Endothelial cell of umbilical vein (primary cell): ENCODE results near the gene MATN1. TPM values are rescaled to one million over a fixed set of nuclear protein-coding genes. Genes with fewer than 3 reads are reported as not detected.

Experiments used
- BruUV-seq: library from RNA; stranded (reverse); fragments of 400-500 nt; replicated peaks from 2 replicates; lab custom pipeline; 2021; lab: Mats Ljungman, UMichigan
- CTCF ChIA-PET: fragments of 300-600, 350-600 bp; sonication (Branson Sonifier 250); formaldehyde crosslinking; loops from one replicate; lab custom pipeline; 2021; ENCODE audit warnings: antibody characterized with exemption, inconsistent platforms; lab: Charles Lee
- POLR2A ChIA-PET: fragments of 300-600, 350-600 bp; sonication (Branson Sonifier 250); formaldehyde crosslinking; loops from one replicate; lab custom pipeline; 2021; ENCODE audit warnings: antibody characterized with exemption, inconsistent platforms; lab: Charles Lee
- DNase-seq: peaks from one replicate; pipeline ENCODE4 v3.0.0-alpha.2; 2011; ENCODE audit warnings: low read depth, low spot score
- FAIRE-seq: peaks from 2 replicates; lab custom pipeline; 2011; peaks lifted over from hg19 to GRCh38; lab: Jason Lieb, UNC
- H2AFZ ChIP-seq: 2 replicates; pipeline ENCODE4 v1.6.0; 2012; ENCODE audit warnings: low read depth, low read length, control low read depth, inconsistent platforms
- H3K27ac ChIP-seq: 2 replicates; pipeline ENCODE4 v1.5.1; 2011; ENCODE audit warnings: low read depth, mild to moderate bottlenecking, control low read depth, low read length, moderate library complexity; ENCODE audit not compliant: insufficient read depth
- H3K27me3 ChIP-seq, 2 experiments: 2 replicates each; pipeline versions ENCODE4 v1.6.0 to v1.6.1; 2011; ENCODE audit warnings: low read length in 2 of 2, mixed read lengths in 1 of 2; ENCODE audit not compliant: control insufficient read depth in 2 of 2, insufficient read depth in 2 of 2
- H3K36me3 ChIP-seq, 2 experiments: 2 replicates in 1 of 2; 3 replicates in 1 of 2; pipeline ENCODE4 v1.5.1; 2011; ENCODE audit warnings: low read length in 2 of 2, mild to moderate bottlenecking in 1 of 2, moderate library complexity in 1 of 2; ENCODE audit not compliant: control insufficient read depth in 2 of 2, insufficient read depth in 2 of 2; ENCODE audit errors: extremely low read depth in 1 of 2
- H3K4me1 ChIP-seq: 3 replicates; pipeline ENCODE4 v1.5.1; 2011; ENCODE audit warnings: mild to moderate bottlenecking, low read length; ENCODE audit not compliant: control insufficient read depth, insufficient read depth; ENCODE audit errors: extremely low read depth
- H3K4me2 ChIP-seq: 2 replicates; pipeline ENCODE4 v1.6.1; 2011; ENCODE audit warnings: low read length, control low read depth, mixed read lengths; ENCODE audit not compliant: insufficient read depth
- H3K4me3 ChIP-seq, 3 experiments: fragments of 200-600 bp in 1 of 3; sonication (generic), shearing (Covaris generic) in 1 of 3; replicated peaks in 1 of 3; 2 replicates each; pipeline ENCODE4 v1.5.1; 2011 to 2016; ENCODE audit warnings: control low read depth in 3 of 3, low read length in 3 of 3, mild to moderate bottlenecking in 2 of 3, inconsistent platforms in 1 of 3, low read depth in 1 of 3, moderate library complexity in 1 of 3; ENCODE audit not compliant: insufficient read depth in 1 of 3
- H3K79me2 ChIP-seq: 2 replicates; pipeline ENCODE4 v1.6.0; 2012; ENCODE audit warnings: low read length, inconsistent platforms; ENCODE audit not compliant: control insufficient read depth, insufficient read depth
- H3K9ac ChIP-seq: replicated peaks from 2 replicates; pipeline ENCODE3; 2011; ENCODE audit warnings: low read length, control low read depth; ENCODE audit not compliant: insufficient read depth; ENCODE audit errors: extremely low read depth
- H3K9me1 ChIP-seq: replicated peaks from 3 replicates; pipeline ENCODE4 v1.6.0; 2011; ENCODE audit warnings: mild to moderate bottlenecking, low read length; ENCODE audit not compliant: control insufficient read depth, insufficient read depth; ENCODE audit errors: extremely low read depth
- H3K9me3 ChIP-seq: replicated peaks from 2 replicates; pipeline ENCODE4 v1.5.1; 2012; ENCODE audit warnings: low read length, inconsistent platforms; ENCODE audit not compliant: control insufficient read depth, insufficient read depth
- H4K20me1 ChIP-seq: replicated peaks from 2 replicates; pipeline ENCODE3; 2011; ENCODE audit warnings: mild to moderate bottlenecking, low read length; ENCODE audit not compliant: control insufficient read depth, insufficient read depth; ENCODE audit errors: extremely low read depth
- CTCF ChIP-seq, 2 donors: IDR thresholded peaks; 1 replicate in 1 of 2; 2 replicates in 1 of 2; pipeline ENCODE4 v1.5.1; 2011; ENCODE audit warnings: low read length in 2 of 2, mild to moderate bottlenecking in 2 of 2, moderate library complexity in 2 of 2, control low read depth in 1 of 2, inconsistent platforms in 1 of 2, low read depth in 1 of 2; ENCODE audit not compliant: insufficient read depth in 1 of 2; ENCODE audit errors: extremely low read depth in 1 of 2
- EZH2 ChIP-seq: IDR thresholded peaks from 2 replicates; pipeline ENCODE4 v1.6.1; 2012; ENCODE audit warnings: borderline replicate concordance, low read depth, mild to moderate bottlenecking, moderate library complexity, low read length, inconsistent platforms; ENCODE audit not compliant: severe bottlenecking
- FOS ChIP-seq: IDR thresholded peaks from 2 replicates; pipeline ENCODE4 v1.6.1; 2011; ENCODE audit warnings: mild to moderate bottlenecking, low read length, moderate library complexity, borderline replicate concordance; ENCODE audit not compliant: insufficient read depth
- GATA2 ChIP-seq: IDR thresholded peaks from 2 replicates; pipeline ENCODE4 v1.7.0; 2011; ENCODE audit warnings: low read depth, mild to moderate bottlenecking, moderate library complexity, mixed read lengths, low read length; ENCODE audit not compliant: insufficient read length, insufficient read depth
- JUN ChIP-seq: IDR thresholded peaks from 2 replicates; pipeline ENCODE4 v1.6.1; 2011; ENCODE audit warnings: borderline replicate concordance, low read depth; ENCODE audit not compliant: insufficient read length, insufficient read depth
- MAX ChIP-seq: IDR thresholded peaks from 2 replicates; pipeline ENCODE4 v1.6.1; 2011; ENCODE audit not compliant: insufficient read depth, insufficient read length
- MYC ChIP-seq: IDR thresholded peaks from one replicate; pipeline ENCODE4 v1.6.1; 2011; ENCODE audit warnings: mild to moderate bottlenecking, low read depth, low read length
- POLR2A ChIP-seq: IDR thresholded peaks from 2 replicates; pipeline ENCODE4 v1.6.1; 2012; ENCODE audit warnings: low read depth, mild to moderate bottlenecking, control low read depth, low read length
- POLR2AphosphoS5 ChIP-seq: IDR thresholded peaks from 2 replicates; pipeline ENCODE4 v1.6.1; 2012; ENCODE audit warnings: low read depth, mild to moderate bottlenecking, control low read depth, low read length, moderate library complexity; ENCODE audit not compliant: insufficient read depth
- dilution Hi-C: fragments of 300-500 bp; cut with MboI; formaldehyde crosslinking; loops from one replicate; pipeline ENCODE4 v1.15.0; 2019; ENCODE audit warnings: low sequenced_read_pairs; ENCODE audit not compliant: extremely low pct_ligation_motif_present
- intact Hi-C: fragments of 100-400 bp; cut with micrococcal nuclease; formaldehyde crosslinking; loops from one replicate; pipeline ENCODE4 v1.10.0; 2022
- polyA plus RNA-seq, 4 experiments: library from polyadenylated mRNA; depleted of rRNA in 3 of 4; stranded (reverse) in 3 of 4; unstranded in 1 of 4; fragments of >200 nt; gene quantifications; 2 replicates each; pipeline versions ENCODE4 v1.2.1 to v1.2.3, GENCODE V29; 2011 to 2012; ENCODE audit warnings: missing spikeins in 1 of 4
- total RNA-seq: library from RNA; stranded (reverse); gene quantifications from 2 replicates; pipeline ENCODE4 v1.2.3, GENCODE V29; 2021

Gene MATN1
- total and polyA plus RNA-seq, 2 donors (not counting 3 experiments of a cell fraction or from before 2014, with no cell fraction given) = 0.29 to 0.36 TPM

- Histone ChIP-seq H3K4me1 (peaks cover 5% of the 10 kb centered on the region), H3K36me3 (no peaks in the 10 kb centered on the region), H2AFZ (no peak overlapping the region), H3K4me3 (no peak overlapping the region), H4K20me1 (no peaks in the 10 kb centered on the region), H3K4me2 (peak overlapping the region; percentile 53), H3K9ac (no peak overlapping the region), H3K9me1 (no peaks in the 10 kb centered on the region), H3K9me3 (no peaks in the 10 kb centered on the region), H3K27me3 (no peaks in the 10 kb centered on the region), H3K79me2 (no peaks in the 10 kb centered on the region), H3K27ac (no peak overlapping the region)
- DNase-seq (peak; percentile 78), FAIRE-seq (no peak)
- BruUV-seq = no TSS peak
- dilution Hi-C loops (no loop called here), intact Hi-C loops (loop anchor here (1.0 to 2.0 kb wide), 3 partner anchors 60 to 209 kb away; no protein-coding TSS in a partner anchor)
- no peak for TF ChIP-seq CTCF (IDR thresholded peaks at IDR 0.05; ENCODE audit: extremely low read depth in 1 of 2, insufficient read depth in 1 of 2, low read depth in 1 of 2, low read length in 2 of 2)
- no peak for TF ChIP-seq MYC
- TF ChIP-seq POLR2A = no peak
- TF ChIP-seq GATA2 = no peak
- TF ChIP-seq POLR2AphosphoS5 = no peak
- no peak for TF ChIP-seq FOS
- no peak for TF ChIP-seq EZH2
- no peak for TF ChIP-seq MAX
- TF ChIP-seq JUN = no peak
- ChIA-PET POLR2A (interaction anchor here (0.6 to 1.6 kb wide), 3 partner anchors 59 to 82 kb away, joined by 3 to 10 read pairs (median 9); no protein-coding TSS in a partner anchor), CTCF (interaction anchor here (0.9 to 9.0 kb wide), 21 partner anchors 8 to 206 kb away, joined by 3 to 726 read pairs (median 7); partner anchors contain the start of gene LAPTM5)
These were observed 3.7 kb downstream of the MATN1 start for GRCh38 chr1:30719406-30720270.
